ENCODE results near the gene PEG3. TPM values are rescaled to one million over a fixed set of nuclear protein-coding genes. Genes with fewer than 3 reads are reported as not detected.

PEG3 gene
- total and polyA plus RNA-seq, 2 experiments from 2014 or later, result not detected

GRCh38 chr19:56877069-56877715, 36.7 kb upstream of the PEG3 start:
- no peak overlapping the region for H3K27ac Mint-ChIP-seq
- no peak for ATAC-seq
- no peaks in the 10 kb centered on the region for H3K79me2 ChIP-seq (replicated peaks; ENCODE audit: insufficient read depth)
- TF ChIP-seq STAT1 (IDR thresholded peaks at IDR 0.05; ENCODE audit: unreplicated experiment) (no peak), JUNB (IDR thresholded peaks at IDR 0.05; ENCODE audit: unreplicated experiment) (no peak), ZNF114 (CRISPR knock-in tag; IDR thresholded peaks at IDR 0.05) (no peak), POLR2AphosphoS5 (IDR thresholded peaks at IDR 0.05; ENCODE audit: low read depth) (no peak)
- TF ChIP-seq, protein P1, sequence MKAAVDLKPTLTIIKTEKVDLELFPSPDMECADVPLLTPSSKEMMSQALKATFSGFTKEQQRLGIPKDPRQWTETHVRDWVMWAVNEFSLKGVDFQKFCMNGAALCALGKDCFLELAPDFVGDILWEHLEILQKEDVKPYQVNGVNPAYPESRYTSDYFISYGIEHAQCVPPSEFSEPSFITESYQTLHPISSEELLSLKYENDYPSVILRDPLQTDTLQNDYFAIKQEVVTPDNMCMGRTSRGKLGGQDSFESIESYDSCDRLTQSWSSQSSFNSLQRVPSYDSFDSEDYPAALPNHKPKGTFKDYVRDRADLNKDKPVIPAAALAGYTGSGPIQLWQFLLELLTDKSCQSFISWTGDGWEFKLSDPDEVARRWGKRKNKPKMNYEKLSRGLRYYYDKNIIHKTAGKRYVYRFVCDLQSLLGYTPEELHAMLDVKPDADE (IDR thresholded peaks at IDR 0.05), result no peak
- peaks cover 13% of the 10 kb centered on the region for H3K27me3 Mint-ChIP-seq (ENCODE audit: insufficient read depth, low read depth, poor library complexity)
- H3K9me2 ChIP-seq (ENCODE audit: insufficient read depth), result no peaks in the 10 kb centered on the region
- H4K20me1 ChIP-seq (replicated peaks; ENCODE audit: insufficient read depth), result no peaks in the 10 kb centered on the region
- H3K36me3 ChIP-seq (ENCODE audit: insufficient read depth), result peaks cover 9% of the 10 kb centered on the region; the same call in 1 of the 2 replicates
- H3K27me3 ChIP-seq (ENCODE audit: insufficient read depth), result no peaks in the 10 kb centered on the region
- no peaks in the 10 kb centered on the region for H3F3A ChIP-seq (replicated peaks; ENCODE audit: low read depth)
- no peaks in the 10 kb centered on the region for H3K4me1 ChIP-seq (ENCODE audit: insufficient read depth)
- H3K4me3 ChIP-seq, result no peak overlapping the region
- no peak overlapping the region for H3K4me2 ChIP-seq
- H3K36me3 Mint-ChIP-seq (ENCODE audit: low read depth), result peaks cover 51% of the 10 kb centered on the region
- DNase-seq (ENCODE audit: low spot score), result no peak
- no peak overlapping the region for H2AFZ ChIP-seq
- H3K4me3 Mint-ChIP-seq, result no peak overlapping the region
- peaks cover 94% of the 10 kb centered on the region for H3K9me3 Mint-ChIP-seq
- H3K27ac ChIP-seq (ENCODE audit: low read depth), result no peak overlapping the region
- no peaks in the 10 kb centered on the region for H3K4me1 Mint-ChIP-seq

DNA sequence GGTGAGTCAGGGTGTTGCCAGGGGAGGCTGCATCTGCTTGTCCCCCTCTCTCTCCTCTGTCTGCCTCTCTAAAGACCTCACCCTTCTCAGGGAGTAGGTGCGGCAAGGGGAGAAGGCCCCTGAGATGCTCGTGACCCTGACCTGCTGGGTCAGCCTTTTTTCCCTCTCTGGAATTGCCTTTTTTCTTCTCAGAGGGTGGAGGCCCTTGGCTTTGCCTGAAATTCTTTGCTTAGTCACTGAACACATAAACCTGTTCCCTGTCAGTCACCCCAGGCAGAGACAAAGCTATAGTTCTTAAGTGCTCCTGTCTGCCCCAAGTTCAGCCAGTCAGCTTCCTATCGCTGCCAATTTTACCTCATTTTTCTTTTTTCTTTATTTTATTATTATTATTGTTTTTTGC, 35.2 kb upstream of the PEG3 start:
- Mint-ChIP-seq H3K9me3 (peaks cover 95% of the 10 kb centered on the region), H3K27me3 (ENCODE audit: insufficient read depth, low read depth, poor library complexity) (peaks cover 11% of the 10 kb centered on the region), H3K4me1 (no peaks in the 10 kb centered on the region), H3K27ac (no peak overlapping the region), H3K4me3 (no peak overlapping the region), H3K36me3 (ENCODE audit: low read depth) (peaks cover 49% of the 10 kb centered on the region)
- Histone ChIP-seq H4K20me1 (replicated peaks; ENCODE audit: insufficient read depth) (no peaks in the 10 kb centered on the region), H3K4me1 (ENCODE audit: insufficient read depth) (no peaks in the 10 kb centered on the region), H3K27me3 (ENCODE audit: insufficient read depth) (no peaks in the 10 kb centered on the region), H3K27ac (ENCODE audit: low read depth) (no peak overlapping the region), H3K36me3 (ENCODE audit: insufficient read depth) (peaks cover 7% of the 10 kb centered on the region; the same call in 1 of the 2 replicates), H2AFZ (no peak overlapping the region), H3K9me2 (ENCODE audit: insufficient read depth) (no peaks in the 10 kb centered on the region), H3F3A (replicated peaks; ENCODE audit: low read depth) (no peaks in the 10 kb centered on the region), H3K79me2 (replicated peaks; ENCODE audit: insufficient read depth) (no peaks in the 10 kb centered on the region), H3K4me3 (no peak overlapping the region), H3K4me2 (no peak overlapping the region)
- DNase-seq (ENCODE audit: low spot score) (no peak), ATAC-seq (no peak)
- TF ChIP-seq NANOG (IDR thresholded peaks at IDR 0.05; ENCODE audit: borderline replicate concordance) (no peak), CREB1 (CRISPR knock-in tag; IDR thresholded peaks at IDR 0.05; ENCODE audit: low read depth) (no peak), EZH2phosphoT487 (IDR thresholded peaks at IDR 0.05; ENCODE audit: unreplicated experiment) (no peak), EZH2 (IDR thresholded peaks at IDR 0.05; ENCODE audit: low read depth, unreplicated experiment) (no peak), STAT1 (IDR thresholded peaks at IDR 0.05; ENCODE audit: unreplicated experiment) (no peak), JUNB (IDR thresholded peaks at IDR 0.05; ENCODE audit: unreplicated experiment) (no peak), ZNF331 (CRISPR knock-in tag; IDR thresholded peaks at IDR 0.05; ENCODE audit: low read depth) (no peak)
- TF ChIP-seq, protein P2, sequence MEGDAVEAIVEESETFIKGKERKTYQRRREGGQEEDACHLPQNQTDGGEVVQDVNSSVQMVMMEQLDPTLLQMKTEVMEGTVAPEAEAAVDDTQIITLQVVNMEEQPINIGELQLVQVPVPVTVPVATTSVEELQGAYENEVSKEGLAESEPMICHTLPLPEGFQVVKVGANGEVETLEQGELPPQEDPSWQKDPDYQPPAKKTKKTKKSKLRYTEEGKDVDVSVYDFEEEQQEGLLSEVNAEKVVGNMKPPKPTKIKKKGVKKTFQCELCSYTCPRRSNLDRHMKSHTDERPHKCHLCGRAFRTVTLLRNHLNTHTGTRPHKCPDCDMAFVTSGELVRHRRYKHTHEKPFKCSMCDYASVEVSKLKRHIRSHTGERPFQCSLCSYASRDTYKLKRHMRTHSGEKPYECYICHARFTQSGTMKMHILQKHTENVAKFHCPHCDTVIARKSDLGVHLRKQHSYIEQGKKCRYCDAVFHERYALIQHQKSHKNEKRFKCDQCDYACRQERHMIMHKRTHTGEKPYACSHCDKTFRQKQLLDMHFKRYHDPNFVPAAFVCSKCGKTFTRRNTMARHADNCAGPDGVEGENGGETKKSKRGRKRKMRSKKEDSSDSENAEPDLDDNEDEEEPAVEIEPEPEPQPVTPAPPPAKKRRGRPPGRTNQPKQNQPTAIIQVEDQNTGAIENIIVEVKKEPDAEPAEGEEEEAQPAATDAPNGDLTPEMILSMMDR (conservative IDR thresholded peaks at IDR 0.05; ENCODE audit: low read depth in 2 of 2), result no peak
- TF ChIP-seq, protein P1 (IDR thresholded peaks at IDR 0.05), result no peak
- TF ChIP-seq, protein P3, sequence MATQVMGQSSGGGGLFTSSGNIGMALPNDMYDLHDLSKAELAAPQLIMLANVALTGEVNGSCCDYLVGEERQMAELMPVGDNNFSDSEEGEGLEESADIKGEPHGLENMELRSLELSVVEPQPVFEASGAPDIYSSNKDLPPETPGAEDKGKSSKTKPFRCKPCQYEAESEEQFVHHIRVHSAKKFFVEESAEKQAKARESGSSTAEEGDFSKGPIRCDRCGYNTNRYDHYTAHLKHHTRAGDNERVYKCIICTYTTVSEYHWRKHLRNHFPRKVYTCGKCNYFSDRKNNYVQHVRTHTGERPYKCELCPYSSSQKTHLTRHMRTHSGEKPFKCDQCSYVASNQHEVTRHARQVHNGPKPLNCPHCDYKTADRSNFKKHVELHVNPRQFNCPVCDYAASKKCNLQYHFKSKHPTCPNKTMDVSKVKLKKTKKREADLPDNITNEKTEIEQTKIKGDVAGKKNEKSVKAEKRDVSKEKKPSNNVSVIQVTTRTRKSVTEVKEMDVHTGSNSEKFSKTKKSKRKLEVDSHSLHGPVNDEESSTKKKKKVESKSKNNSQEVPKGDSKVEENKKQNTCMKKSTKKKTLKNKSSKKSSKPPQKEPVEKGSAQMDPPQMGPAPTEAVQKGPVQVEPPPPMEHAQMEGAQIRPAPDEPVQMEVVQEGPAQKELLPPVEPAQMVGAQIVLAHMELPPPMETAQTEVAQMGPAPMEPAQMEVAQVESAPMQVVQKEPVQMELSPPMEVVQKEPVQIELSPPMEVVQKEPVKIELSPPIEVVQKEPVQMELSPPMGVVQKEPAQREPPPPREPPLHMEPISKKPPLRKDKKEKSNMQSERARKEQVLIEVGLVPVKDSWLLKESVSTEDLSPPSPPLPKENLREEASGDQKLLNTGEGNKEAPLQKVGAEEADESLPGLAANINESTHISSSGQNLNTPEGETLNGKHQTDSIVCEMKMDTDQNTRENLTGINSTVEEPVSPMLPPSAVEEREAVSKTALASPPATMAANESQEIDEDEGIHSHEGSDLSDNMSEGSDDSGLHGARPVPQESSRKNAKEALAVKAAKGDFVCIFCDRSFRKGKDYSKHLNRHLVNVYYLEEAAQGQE (IDR thresholded peaks at IDR 0.05; ENCODE audit: unreplicated experiment), result no peak
